ENCODE data around the gene SLC7A14. TPM values are rescaled to one million over a fixed set of nuclear protein-coding genes. Genes with fewer than 3 reads are reported as not detected.
A peak's percentile ranks its signal among the peaks of the same experiment; 100 is the strongest.

Gene SLC7A14
- total and polyA plus RNA-seq, 2 of the 13 experiments (the other 11 are each of a cell fraction or from before 2014, with no cell fraction given) = not detected

- TF ChIP-seq, protein P1, sequence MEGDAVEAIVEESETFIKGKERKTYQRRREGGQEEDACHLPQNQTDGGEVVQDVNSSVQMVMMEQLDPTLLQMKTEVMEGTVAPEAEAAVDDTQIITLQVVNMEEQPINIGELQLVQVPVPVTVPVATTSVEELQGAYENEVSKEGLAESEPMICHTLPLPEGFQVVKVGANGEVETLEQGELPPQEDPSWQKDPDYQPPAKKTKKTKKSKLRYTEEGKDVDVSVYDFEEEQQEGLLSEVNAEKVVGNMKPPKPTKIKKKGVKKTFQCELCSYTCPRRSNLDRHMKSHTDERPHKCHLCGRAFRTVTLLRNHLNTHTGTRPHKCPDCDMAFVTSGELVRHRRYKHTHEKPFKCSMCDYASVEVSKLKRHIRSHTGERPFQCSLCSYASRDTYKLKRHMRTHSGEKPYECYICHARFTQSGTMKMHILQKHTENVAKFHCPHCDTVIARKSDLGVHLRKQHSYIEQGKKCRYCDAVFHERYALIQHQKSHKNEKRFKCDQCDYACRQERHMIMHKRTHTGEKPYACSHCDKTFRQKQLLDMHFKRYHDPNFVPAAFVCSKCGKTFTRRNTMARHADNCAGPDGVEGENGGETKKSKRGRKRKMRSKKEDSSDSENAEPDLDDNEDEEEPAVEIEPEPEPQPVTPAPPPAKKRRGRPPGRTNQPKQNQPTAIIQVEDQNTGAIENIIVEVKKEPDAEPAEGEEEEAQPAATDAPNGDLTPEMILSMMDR (CRISPR knock-in tag; IDR thresholded peaks at IDR 0.05) = peak; percentile 28
- no peak for TF ChIP-seq ZNF878 (CRISPR knock-in tag; IDR thresholded peaks at IDR 0.05)
- TF ChIP-seq CEBPB (IDR thresholded peaks at IDR 0.05; ENCODE audit: borderline replicate concordance, low read depth, low read length) = 0 out of 2 replicates have a peak, but pooled peaks have one; percentile 4
- ChIA-PET POLR2A (no interaction called here), CTCF (ENCODE audit: low intra/inter-chr PET ratio, low total read pairs) (no interaction called here)
- Histone ChIP-seq H3K4me3 (replicated peaks in 1 of 3; ENCODE audit: insufficient read depth in 1 of 3, low read depth in 2 of 3, low read length in 3 of 3) (no peak overlapping the region), H3K27ac (ENCODE audit: extremely low read length, insufficient read depth, low read length) (no peak overlapping the region), H3K27me3 (ENCODE audit: control insufficient read depth in 1 of 2, insufficient read depth in 2 of 2, low read length in 2 of 2) (peaks cover 0 to 21% of the 10 kb centered on the region in 2 experiments; a peak in 4 of 5 replicates), H3K9me3 (ENCODE audit: low read length) (no peaks in the 10 kb centered on the region), H4K20me1 (ENCODE audit: insufficient read depth, low read length) (no peaks in the 10 kb centered on the region), H3K4me2 (ENCODE audit: low read depth, low read length) (no peak overlapping the region), H3K9ac (ENCODE audit: insufficient read depth, low read depth, low read length) (no peak overlapping the region), H3K36me3 (replicated peaks in 1 of 2; ENCODE audit: control insufficient read depth in 1 of 2, insufficient read depth in 2 of 2, low read length in 2 of 2) (no peaks in the 10 kb centered on the region), H3K4me1 (ENCODE audit: insufficient read depth, low read length) (peaks cover 33% of the 10 kb centered on the region), H2AFZ (ENCODE audit: low read length) (no peak overlapping the region), H3K79me2 (ENCODE audit: insufficient read depth, low read length) (no peaks in the 10 kb centered on the region)
- in situ Hi-C loops (cut with HindIII; ENCODE audit: extremely low pct_ligation_motif_present, low pct_unique_long_range_greater_than_20kb) (no loop called here), intact Hi-C loops (cut with micrococcal nuclease; ENCODE audit: unreplicated experiment) (no loop called here)
- BruUV-seq (replicated peaks) = no TSS peak
- DNase-seq (ENCODE audit: low spot score) = peak; percentile 26
- ATAC-seq = peak; percentile 91
- FAIRE-seq = peak; percentile 28
- WGBS (ENCODE audit: low lambda C conversion rate) = 35% methylated on average over 5 of the region's 5 CpGs
Observed at GRCh38 chr3:170483485-170484262, 102.2 kb downstream of the SLC7A14 start.

GRCh38 chr3:170482199-170482598 lies 103.7 kb downstream of the SLC7A14 start:
- H3K4me1 ChIP-seq (ENCODE audit: insufficient read depth, low read length) = peaks cover 20% of the 10 kb centered on the region
- no TSS peak for BruUV-seq (replicated peaks)
- no peaks in the 10 kb centered on the region for H4K20me1 ChIP-seq (ENCODE audit: insufficient read depth, low read length)
- no peak for ATAC-seq
- 4% methylated on average over 4 of the region's 4 CpGs for WGBS (ENCODE audit: low lambda C conversion rate)
- FAIRE-seq = no peak
- H3K4me3 ChIP-seq (replicated peaks in 1 of 3; ENCODE audit: insufficient read depth in 1 of 3, low read depth in 2 of 3, low read length in 3 of 3) = no peak overlapping the region
- H3K79me2 ChIP-seq (ENCODE audit: insufficient read depth, low read length) = no peaks in the 10 kb centered on the region
- H3K9me3 ChIP-seq (ENCODE audit: low read length) = no peaks in the 10 kb centered on the region
- CTCF ChIA-PET (ENCODE audit: low intra/inter-chr PET ratio, low total read pairs) = no interaction called here
- no peak overlapping the region for H2AFZ ChIP-seq (ENCODE audit: low read length)
- in situ Hi-C loops (cut with HindIII; ENCODE audit: extremely low pct_ligation_motif_present, low pct_unique_long_range_greater_than_20kb) (no loop called here), intact Hi-C loops (cut with micrococcal nuclease; ENCODE audit: unreplicated experiment) (no loop called here)
- no peak for DNase-seq (ENCODE audit: low spot score)
- H3K27me3 ChIP-seq (ENCODE audit: control insufficient read depth in 1 of 2, insufficient read depth in 2 of 2, low read length in 2 of 2) = peaks cover 0 to 21% of the 10 kb centered on the region in 2 experiments; a peak in 4 of 5 replicates
- H3K4me2 ChIP-seq (ENCODE audit: low read depth, low read length) = no peak overlapping the region
- no peaks in the 10 kb centered on the region for H3K36me3 ChIP-seq (replicated peaks in 1 of 2; ENCODE audit: control insufficient read depth in 1 of 2, insufficient read depth in 2 of 2, low read length in 2 of 2)
- POLR2A ChIA-PET = no interaction called here
- H3K9ac ChIP-seq (ENCODE audit: insufficient read depth, low read depth, low read length) = no peak overlapping the region
- H3K27ac ChIP-seq (ENCODE audit: extremely low read length, insufficient read depth, low read length) = no peak overlapping the region
- TF ChIP-seq ZNF136 (CRISPR knock-in tag; IDR thresholded peaks at IDR 0.05; ENCODE audit: low read depth) (no peak), CEBPB (IDR thresholded peaks at IDR 0.05; ENCODE audit: borderline replicate concordance, low read depth, low read length) (no peak), ZNF567 (CRISPR knock-in tag; IDR thresholded peaks at IDR 0.05; ENCODE audit: borderline replicate concordance) (no peak), SMAD9 (CRISPR knock-in tag; IDR thresholded peaks at IDR 0.05) (no peak)
